OCI-LY1 (cell line): ENCODE measurements around the gene CACFD1.

Source experiments
- EZH2 ChIP-seq: fragments of 200-600 bp; sonication (generic), shearing (Covaris generic); IDR thresholded peaks from 2 replicates; pipeline ENCODE4 v1.8.0; 2017; ENCODE audit warnings: borderline replicate concordance, mixed run types, mild to moderate bottlenecking, antibody characterized with exemption, low read length, moderate library complexity, mixed read lengths
- TF ChIP-seq, protein P1 (sequence below): fragments of 200-600 bp; sonication (generic), shearing (Covaris generic); IDR thresholded peaks from 2 replicates; pipeline ENCODE4 v1.5.1; 2017; ENCODE audit warnings: mild to moderate bottlenecking, antibody characterized with exemption, low read length, moderate library complexity, mixed read lengths

GRCh38 chr9:133439337-133439736 lies 20.4 kb upstream of the CACFD1 start:
- TF ChIP-seq, protein P1, sequence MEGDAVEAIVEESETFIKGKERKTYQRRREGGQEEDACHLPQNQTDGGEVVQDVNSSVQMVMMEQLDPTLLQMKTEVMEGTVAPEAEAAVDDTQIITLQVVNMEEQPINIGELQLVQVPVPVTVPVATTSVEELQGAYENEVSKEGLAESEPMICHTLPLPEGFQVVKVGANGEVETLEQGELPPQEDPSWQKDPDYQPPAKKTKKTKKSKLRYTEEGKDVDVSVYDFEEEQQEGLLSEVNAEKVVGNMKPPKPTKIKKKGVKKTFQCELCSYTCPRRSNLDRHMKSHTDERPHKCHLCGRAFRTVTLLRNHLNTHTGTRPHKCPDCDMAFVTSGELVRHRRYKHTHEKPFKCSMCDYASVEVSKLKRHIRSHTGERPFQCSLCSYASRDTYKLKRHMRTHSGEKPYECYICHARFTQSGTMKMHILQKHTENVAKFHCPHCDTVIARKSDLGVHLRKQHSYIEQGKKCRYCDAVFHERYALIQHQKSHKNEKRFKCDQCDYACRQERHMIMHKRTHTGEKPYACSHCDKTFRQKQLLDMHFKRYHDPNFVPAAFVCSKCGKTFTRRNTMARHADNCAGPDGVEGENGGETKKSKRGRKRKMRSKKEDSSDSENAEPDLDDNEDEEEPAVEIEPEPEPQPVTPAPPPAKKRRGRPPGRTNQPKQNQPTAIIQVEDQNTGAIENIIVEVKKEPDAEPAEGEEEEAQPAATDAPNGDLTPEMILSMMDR: no peak
- no peak for TF ChIP-seq EZH2
